ENCODE data around the gene NLRC5.

The NLRC5 gene

DNA sequence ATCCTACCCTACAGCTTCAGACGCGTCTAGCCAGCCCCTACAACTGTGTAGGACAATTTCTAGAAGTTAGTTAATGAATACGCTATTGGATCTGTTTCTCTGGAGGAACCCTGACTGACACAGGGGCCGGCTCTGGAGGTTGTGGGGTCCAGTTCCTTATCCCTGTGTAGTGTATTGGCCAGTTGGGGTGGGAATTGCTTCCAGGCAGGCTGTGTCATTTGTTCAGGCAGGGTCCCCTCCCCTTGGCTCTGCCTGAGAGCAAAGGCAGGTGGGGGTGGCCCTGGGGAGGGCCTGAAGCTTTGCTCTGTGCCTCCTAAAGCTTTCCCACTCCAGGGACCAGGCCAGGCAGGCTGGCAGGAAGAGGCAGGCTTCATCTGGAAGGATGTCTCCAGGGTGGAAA, 39.3 kb upstream of the NLRC5 start:
- H3K36me3 ChIP-seq (ENCODE audit: insufficient read depth, low read length), result peaks cover 9% of the 10 kb centered on the region
- H3K4me3 ChIP-seq (ENCODE audit: low read depth in 1 of 2, low read length in 2 of 2), result no peak overlapping the region
- H3K27ac ChIP-seq (ENCODE audit: low read depth, low read length), result no peak overlapping the region
- no peaks in the 10 kb centered on the region for H3K27me3 ChIP-seq (ENCODE audit: control insufficient read depth in 1 of 2, insufficient read depth in 2 of 2, low read length in 2 of 2)
- no peaks in the 10 kb centered on the region for H3K4me1 ChIP-seq (ENCODE audit: insufficient read depth, low read length)
- H3K9me3 ChIP-seq (ENCODE audit: low read length), result no peaks in the 10 kb centered on the region
- no peak overlapping the region for H3K9ac ChIP-seq (ENCODE audit: low read length)

DNA sequence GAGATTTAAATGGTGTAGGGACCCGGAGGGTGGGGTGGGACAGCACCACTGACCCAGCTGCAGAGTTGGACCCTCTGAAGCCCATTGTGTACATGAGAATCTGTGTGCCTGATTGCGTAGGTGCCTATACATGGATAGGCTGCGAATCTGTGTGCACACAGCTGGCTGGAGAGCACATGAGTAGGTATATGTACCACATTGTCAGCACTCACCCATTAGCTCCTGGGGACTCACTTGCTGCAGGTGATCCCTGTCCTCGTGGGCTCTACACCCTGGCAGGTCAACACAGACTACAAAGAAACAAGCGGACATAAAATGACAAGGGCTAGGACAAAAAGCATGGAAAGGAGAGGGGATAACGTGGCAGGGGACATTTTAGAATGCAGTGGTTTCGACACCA, 38.9 kb upstream of the NLRC5 start:
- Histone ChIP-seq H3K9me3 (ENCODE audit: low read length) (no peaks in the 10 kb centered on the region), H3K36me3 (ENCODE audit: insufficient read depth, low read length) (peaks cover 5% of the 10 kb centered on the region), H3K9ac (ENCODE audit: low read length) (no peak overlapping the region), H3K27ac (ENCODE audit: low read depth, low read length) (no peak overlapping the region), H3K27me3 (ENCODE audit: control insufficient read depth in 1 of 2, insufficient read depth in 2 of 2, low read length in 2 of 2) (no peaks in the 10 kb centered on the region), H3K4me1 (ENCODE audit: insufficient read depth, low read length) (no peaks in the 10 kb centered on the region), H3K4me3 (ENCODE audit: low read depth in 1 of 2, low read length in 2 of 2) (no peak overlapping the region)

DNA sequence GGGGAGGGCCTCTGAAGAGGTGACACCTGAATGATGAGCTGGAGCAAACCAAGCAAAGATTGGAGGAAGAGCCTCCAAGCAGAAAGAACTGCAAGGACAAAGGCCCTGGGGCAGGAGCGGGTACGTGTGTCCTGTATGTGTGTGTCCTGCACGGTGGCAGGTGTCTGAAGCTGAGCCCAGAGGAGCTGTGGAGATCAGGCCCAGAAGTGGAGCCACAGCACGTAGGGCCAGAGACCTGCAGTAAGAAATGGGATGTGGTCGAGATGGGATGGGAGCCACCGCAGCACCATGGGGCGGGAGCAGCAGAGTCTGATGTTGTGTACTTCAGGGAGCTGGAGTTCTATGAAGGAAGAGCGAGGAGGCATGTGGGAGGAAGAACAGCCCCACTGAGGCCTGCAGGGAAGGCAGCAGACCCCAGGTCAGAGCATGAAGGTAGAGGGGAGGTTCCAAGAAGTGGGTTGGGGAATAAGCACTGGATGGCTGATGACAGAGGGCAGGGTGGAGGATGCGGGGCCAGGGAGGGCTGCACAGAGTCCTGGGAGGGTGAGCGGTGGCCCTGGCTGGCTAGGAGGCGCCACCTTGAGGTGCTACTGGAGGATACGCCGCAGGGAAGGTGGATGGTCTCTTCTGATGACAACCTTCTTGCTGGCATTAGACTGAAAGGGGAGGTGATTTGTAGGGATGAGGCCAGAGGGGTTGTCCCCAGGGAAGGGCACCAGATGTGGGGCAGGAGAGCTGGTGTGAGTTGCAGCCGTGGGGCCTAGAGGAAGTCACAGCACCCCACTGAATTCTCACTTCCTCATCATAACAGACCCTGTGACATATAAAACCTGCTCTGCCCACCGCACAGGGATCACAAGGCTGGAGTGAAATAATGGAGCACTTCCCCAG, 38.2 kb upstream of the NLRC5 start:
- no peak overlapping the region for H3K27ac ChIP-seq (ENCODE audit: low read depth, low read length)
- no peaks in the 10 kb centered on the region for H3K9me3 ChIP-seq (ENCODE audit: low read length)
- H3K27me3 ChIP-seq (ENCODE audit: control insufficient read depth in 1 of 2, insufficient read depth in 2 of 2, low read length in 2 of 2), result no peaks in the 10 kb centered on the region
- no peak overlapping the region for H3K4me3 ChIP-seq (ENCODE audit: low read depth in 1 of 2, low read length in 2 of 2)
- peaks cover 5% of the 10 kb centered on the region for H3K36me3 ChIP-seq (ENCODE audit: insufficient read depth, low read length)
- no peak overlapping the region for H3K9ac ChIP-seq (ENCODE audit: low read length)
- no peaks in the 10 kb centered on the region for H3K4me1 ChIP-seq (ENCODE audit: insufficient read depth, low read length)

DNA sequence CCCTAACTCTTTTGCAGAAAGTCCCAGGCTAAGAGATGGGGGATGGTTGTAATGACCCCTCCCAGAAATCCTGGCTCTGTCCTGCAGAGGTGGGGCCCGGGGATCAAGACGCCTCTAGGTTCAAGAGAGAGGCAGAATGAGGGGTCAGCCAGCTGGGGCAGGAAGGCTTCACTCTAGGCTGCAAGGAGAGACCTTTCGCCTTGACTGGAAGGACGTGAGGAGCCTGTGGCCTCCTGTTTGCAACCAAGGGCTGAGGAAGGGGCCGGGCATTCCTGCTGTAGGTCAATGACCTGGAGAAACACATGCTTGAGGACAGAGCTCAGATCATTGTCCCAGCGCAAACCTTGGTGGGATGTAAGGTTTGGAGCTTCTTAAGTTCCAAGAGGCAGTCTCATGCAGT, 36.4 kb upstream of the NLRC5 start:
- H3K4me1 ChIP-seq (ENCODE audit: insufficient read depth, low read length), result no peaks in the 10 kb centered on the region
- no peak overlapping the region for H3K27ac ChIP-seq (ENCODE audit: low read depth, low read length)
- H3K9ac ChIP-seq (ENCODE audit: low read length), result no peak overlapping the region
- H3K4me3 ChIP-seq (ENCODE audit: low read depth in 1 of 2, low read length in 2 of 2), result no peak overlapping the region
- H3K27me3 ChIP-seq (ENCODE audit: control insufficient read depth in 1 of 2, insufficient read depth in 2 of 2, low read length in 2 of 2), result no peaks in the 10 kb centered on the region
- H3K9me3 ChIP-seq (ENCODE audit: low read length), result no peaks in the 10 kb centered on the region
- H3K36me3 ChIP-seq (ENCODE audit: insufficient read depth, low read length), result no peaks in the 10 kb centered on the region

DNA sequence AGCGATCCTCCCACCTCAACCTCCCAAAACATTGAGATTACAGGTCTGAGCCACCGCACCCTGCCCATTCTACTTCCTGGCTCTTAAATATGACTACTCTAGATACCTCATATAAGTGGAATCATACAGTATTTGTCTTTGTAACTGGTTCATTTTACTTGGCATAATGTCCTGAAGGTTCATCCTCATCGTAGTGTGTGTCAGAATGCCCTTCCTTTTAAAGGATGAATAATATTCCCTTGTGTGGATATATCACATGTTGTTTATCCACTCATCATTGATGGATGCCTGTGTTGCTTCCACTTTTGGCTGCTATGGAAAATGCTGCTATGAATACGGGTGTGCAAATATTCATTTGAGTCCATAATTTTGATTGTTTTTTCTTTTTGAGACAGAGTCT, 33.3 kb upstream of the NLRC5 start:
- no peaks in the 10 kb centered on the region for H3K4me1 ChIP-seq (ENCODE audit: insufficient read depth, low read length)
- H3K9me3 ChIP-seq (ENCODE audit: low read length), result no peaks in the 10 kb centered on the region

DNA sequence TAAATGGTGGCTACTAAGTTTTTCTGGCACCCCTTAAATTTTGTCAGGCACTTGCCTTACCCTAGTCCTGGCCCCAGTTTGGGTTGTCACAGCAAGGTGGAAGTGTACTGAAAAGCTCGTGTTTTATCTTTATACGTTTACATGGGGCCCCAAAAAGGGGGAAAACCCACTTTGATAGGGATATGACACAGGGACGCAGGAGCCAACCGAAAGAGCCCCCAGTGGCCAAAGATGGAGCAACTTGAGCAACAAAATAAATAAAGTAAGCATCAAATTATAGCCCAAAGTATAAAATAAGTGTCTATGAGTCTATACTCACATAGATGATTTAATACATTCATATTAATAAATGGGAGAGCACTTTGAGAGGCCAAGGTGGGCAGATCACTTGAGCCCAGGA, 32.6 kb upstream of the NLRC5 start:
- H3K27me3 ChIP-seq (ENCODE audit: control insufficient read depth in 1 of 2, insufficient read depth in 2 of 2, low read length in 2 of 2), result no peaks in the 10 kb centered on the region

More for the DNA sequence above, 33.3 kb upstream of the NLRC5 start:
- Histone ChIP-seq H3K27me3 (ENCODE audit: control insufficient read depth in 1 of 2, insufficient read depth in 2 of 2, low read length in 2 of 2) (no peaks in the 10 kb centered on the region), H3K36me3 (ENCODE audit: insufficient read depth, low read length) (no peaks in the 10 kb centered on the region), H3K9ac (ENCODE audit: low read length) (no peak overlapping the region), H3K4me3 (ENCODE audit: low read depth in 1 of 2, low read length in 2 of 2) (no peak overlapping the region), H3K27ac (ENCODE audit: low read depth, low read length) (no peak overlapping the region)

DNA sequence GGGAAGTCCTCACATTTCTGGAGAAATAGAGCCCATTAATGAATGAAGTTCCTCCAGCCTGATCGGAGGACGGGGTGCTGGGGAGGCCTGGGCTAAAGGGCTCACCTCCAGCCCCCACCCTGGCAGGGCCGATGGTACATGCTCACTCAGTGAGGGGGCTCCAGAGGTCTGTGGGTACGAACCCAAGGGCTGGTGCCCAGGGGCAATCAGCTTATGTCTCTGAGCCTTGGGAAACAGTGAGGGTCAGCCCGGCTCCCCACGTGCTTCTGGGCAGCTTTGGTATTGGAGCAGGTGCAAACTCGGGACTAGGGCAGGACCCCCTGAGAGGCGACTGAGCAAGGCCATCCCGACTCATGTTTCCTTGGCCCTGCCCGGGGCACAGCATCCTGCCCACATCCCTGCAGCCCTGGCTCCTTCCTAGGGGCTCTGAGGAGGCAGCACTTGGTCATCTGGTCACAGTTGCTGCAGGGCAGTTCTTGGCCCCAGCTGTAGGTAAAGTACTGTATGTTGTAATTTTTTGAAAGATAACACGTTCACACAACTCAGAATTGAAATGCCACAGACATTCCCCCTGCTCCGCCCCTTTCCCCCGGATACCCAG, 28.6 kb upstream of the NLRC5 start:
- Histone ChIP-seq H3K4me3 (ENCODE audit: low read depth in 1 of 2, low read length in 2 of 2) (no peak overlapping the region), H3K9ac (ENCODE audit: low read length) (no peak overlapping the region), H3K27ac (ENCODE audit: low read depth, low read length) (no peak overlapping the region), H3K4me1 (ENCODE audit: insufficient read depth, low read length) (peaks cover 2% of the 10 kb centered on the region), H3K27me3 (ENCODE audit: control insufficient read depth in 1 of 2, insufficient read depth in 2 of 2, low read length in 2 of 2) (no peaks in the 10 kb centered on the region), H3K9me3 (ENCODE audit: low read length) (no peaks in the 10 kb centered on the region), H3K36me3 (ENCODE audit: insufficient read depth, low read length) (no peaks in the 10 kb centered on the region)

More for the DNA sequence above, 32.6 kb upstream of the NLRC5 start:
- Histone ChIP-seq H3K9ac (ENCODE audit: low read length) (no peak overlapping the region), H3K9me3 (ENCODE audit: low read length) (no peaks in the 10 kb centered on the region), H3K4me3 (ENCODE audit: low read depth in 1 of 2, low read length in 2 of 2) (no peak overlapping the region), H3K36me3 (ENCODE audit: insufficient read depth, low read length) (no peaks in the 10 kb centered on the region), H3K4me1 (ENCODE audit: insufficient read depth, low read length) (no peaks in the 10 kb centered on the region), H3K27ac (ENCODE audit: low read depth, low read length) (no peak overlapping the region)

DNA sequence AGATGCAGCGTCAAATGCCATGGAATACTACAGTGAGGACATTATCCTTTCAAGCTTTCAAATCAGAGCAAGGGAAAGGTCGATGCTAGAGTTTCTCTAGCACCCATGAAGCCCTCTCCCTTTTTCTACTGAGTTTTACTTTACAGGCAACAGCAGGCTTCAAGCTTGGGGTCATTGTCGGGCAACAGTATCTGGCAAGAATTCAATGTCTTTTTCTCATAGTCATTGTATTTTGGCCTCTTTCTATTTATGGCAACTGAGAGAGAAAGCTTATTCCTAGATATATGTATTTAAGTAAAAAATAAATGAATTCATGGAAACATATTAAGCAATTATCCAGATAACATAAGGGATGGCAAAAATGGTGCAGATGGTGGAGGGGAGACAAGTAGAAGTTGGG, 28.0 kb upstream of the NLRC5 start:
- no peak overlapping the region for H3K4me3 ChIP-seq (ENCODE audit: low read depth in 1 of 2, low read length in 2 of 2)
- no peak overlapping the region for H3K27ac ChIP-seq (ENCODE audit: low read depth, low read length)
- peaks cover 6% of the 10 kb centered on the region for H3K4me1 ChIP-seq (ENCODE audit: insufficient read depth, low read length)
- no peaks in the 10 kb centered on the region for H3K9me3 ChIP-seq (ENCODE audit: low read length)
- H3K27me3 ChIP-seq (ENCODE audit: control insufficient read depth in 1 of 2, insufficient read depth in 2 of 2, low read length in 2 of 2), result no peaks in the 10 kb centered on the region
- H3K9ac ChIP-seq (ENCODE audit: low read length), result no peak overlapping the region
- H3K36me3 ChIP-seq (ENCODE audit: insufficient read depth, low read length), result no peaks in the 10 kb centered on the region

DNA sequence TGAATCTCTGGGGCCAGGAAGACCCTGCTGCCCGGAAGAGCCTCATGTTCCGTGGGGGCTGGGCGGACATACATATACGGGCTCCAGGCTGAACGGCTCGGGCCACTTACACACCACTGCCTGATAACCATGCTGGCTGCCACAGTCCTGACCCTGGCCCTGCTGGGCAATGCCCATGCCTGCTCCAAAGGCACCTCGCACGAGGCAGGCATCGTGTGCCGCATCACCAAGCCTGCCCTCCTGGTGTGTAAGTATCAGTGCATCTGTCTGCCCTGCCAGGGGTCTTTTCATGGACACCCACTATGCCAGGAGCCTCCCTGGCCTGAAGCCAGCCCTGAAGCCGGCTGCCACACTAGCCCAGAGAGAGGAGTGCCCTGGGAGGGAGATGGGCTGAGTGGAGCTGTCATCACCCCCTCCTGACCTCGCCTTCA, 27.5 kb upstream of the NLRC5 start, which contains the start of gene CETP:
Gene CETP, plus strand, starts transcription at position 100 of the 431 bp plus-strand sequence. Its CDS starts 30 bp downstream, at position 130.
- H3K9ac ChIP-seq (ENCODE audit: low read length), result no peak within 1 kb of the TSS

DNA sequence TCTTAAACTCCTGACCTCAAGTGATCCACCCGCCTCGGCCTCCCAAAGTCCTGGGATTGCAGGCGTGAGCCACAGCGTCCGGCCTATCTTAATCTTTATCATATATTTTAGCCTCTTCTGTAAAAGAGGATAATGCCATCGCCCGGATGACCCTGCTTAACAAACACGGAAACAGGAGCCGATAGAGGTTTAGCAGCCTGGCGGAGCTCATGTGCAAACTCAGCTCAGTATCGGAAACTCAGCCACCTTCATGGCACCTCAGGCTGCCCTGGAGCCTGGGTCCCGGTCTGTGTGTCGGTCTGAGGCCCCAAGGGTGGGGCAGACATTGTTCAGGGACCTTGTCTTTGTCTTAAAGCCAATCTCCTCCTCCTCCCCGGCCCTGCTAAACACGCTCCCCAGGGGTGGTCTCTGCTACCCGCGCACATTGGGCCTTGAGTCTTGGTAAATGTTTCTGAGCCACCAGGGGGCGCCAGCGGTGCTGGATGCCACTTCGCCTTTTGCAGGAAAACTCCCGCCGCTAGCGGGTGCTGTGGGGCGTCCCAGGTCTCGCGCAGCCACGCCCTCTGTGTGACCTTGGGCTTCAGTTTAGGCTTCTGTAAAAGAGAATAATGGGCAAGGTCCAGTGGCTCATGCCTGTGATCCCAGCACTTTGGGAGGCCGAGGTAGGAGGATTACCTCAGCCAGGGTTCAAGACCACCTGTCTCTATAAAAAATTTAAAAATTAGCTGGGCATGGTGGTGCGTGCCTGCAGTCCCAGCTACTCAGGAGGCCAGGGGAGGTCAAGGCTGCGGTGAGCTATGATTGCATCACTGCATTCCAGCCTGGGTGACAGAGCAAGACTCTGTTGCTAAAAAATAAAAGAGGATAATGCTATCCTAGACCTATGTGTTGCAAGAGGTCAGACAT, 24.9 kb upstream of the NLRC5 start:
- Histone ChIP-seq H3K27me3 (ENCODE audit: control insufficient read depth in 1 of 2, insufficient read depth in 2 of 2, low read length in 2 of 2) (no peaks in the 10 kb centered on the region), H3K9ac (ENCODE audit: low read length) (no peak overlapping the region)

More for the DNA sequence above, 27.5 kb upstream of the NLRC5 start, which contains the start of gene CETP:
- Histone ChIP-seq H3K36me3 (ENCODE audit: insufficient read depth, low read length) (no peaks in the 10 kb centered on the region), H3K9me3 (ENCODE audit: low read length) (no peaks in the 10 kb centered on the region), H3K27ac (ENCODE audit: low read depth, low read length) (no peak within 1 kb of the TSS), H3K4me1 (ENCODE audit: insufficient read depth, low read length) (peaks cover 6% of the 10 kb centered on the region), H3K27me3 (ENCODE audit: control insufficient read depth in 1 of 2, insufficient read depth in 2 of 2, low read length in 2 of 2) (no peaks in the 10 kb centered on the region), H3K4me3 (ENCODE audit: low read depth in 1 of 2, low read length in 2 of 2) (no peak within 1 kb of the TSS)

More for the DNA sequence above, 24.9 kb upstream of the NLRC5 start:
- H3K9me3 ChIP-seq (ENCODE audit: low read length), result no peaks in the 10 kb centered on the region
- H3K36me3 ChIP-seq (ENCODE audit: insufficient read depth, low read length), result no peaks in the 10 kb centered on the region
- no peak overlapping the region for H3K27ac ChIP-seq (ENCODE audit: low read depth, low read length)
- H3K4me3 ChIP-seq (ENCODE audit: low read depth in 1 of 2, low read length in 2 of 2), result no peak overlapping the region
- peaks cover 6% of the 10 kb centered on the region for H3K4me1 ChIP-seq (ENCODE audit: insufficient read depth, low read length)

Data from muscle layer of colon (tissue), 2 donors.